Measurements from ENCODE around the gene LIN52.

Gene LIN52

DNA sequence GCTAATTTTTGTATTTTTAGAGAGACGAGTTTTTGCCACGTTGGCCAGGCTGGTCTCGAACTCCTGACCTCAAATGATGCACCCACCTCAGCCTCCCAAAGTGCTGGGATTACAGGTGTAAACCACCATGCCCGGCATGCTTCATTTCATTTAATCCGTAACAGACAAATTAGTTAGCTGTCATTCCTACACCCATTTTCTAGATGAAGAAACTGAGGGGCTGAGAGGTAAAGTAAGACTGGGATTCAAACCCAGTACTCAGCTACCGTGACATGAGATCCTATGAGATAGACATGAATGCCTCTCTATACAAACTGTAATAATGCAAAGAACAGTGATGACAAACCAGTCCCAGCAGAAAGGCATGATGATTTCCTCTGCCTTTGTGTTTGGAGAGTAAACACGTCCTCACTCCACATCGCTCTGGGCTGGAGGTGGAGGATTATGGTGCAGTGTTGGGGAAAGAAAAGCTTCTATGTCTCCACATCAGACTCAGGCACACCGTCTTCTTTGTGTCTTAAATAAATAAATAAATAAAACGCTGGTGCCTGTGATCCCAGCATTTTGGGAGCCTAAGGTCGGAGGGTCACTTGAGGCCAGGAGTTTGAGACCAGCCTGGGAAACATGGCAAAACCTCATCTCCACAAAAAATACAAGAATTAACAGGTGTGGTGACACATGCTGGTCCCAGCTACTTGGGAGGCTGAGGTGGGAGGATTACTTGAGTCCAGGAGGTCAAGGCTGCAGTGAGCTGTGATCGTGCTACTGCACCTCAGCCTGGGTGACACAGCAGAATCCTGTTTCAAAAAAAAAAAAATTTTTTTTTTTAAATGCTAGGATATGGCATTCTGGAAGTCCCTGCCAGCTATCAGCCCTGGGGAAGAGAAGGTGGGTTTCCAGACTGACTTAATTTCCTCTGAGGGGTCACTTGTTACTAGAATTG is 164.9 kb downstream of the LIN52 start:
- Mint-ChIP-seq H3K27me3 (peaks cover 31% of the 10 kb centered on the region), H3K9me3 (no peaks in the 10 kb centered on the region), H3K4me1 (peaks cover 6% of the 10 kb centered on the region), H3K36me3 (no peaks in the 10 kb centered on the region), H3K27ac (no peak overlapping the region), H3K4me3 (no peak overlapping the region)

All from activated naive CD4-positive, alpha-beta T cell treated with anti-CD3 and anti-CD28 coated beads, Interleukin-2, amount 50 U/mL, for 24 hours (primary cell).